Measurements from ENCODE around the gene SLC6A5. TPM values are rescaled to one million over a fixed set of nuclear protein-coding genes. Genes with fewer than 3 reads are reported as not detected.

Gene SLC6A5
- total and polyA plus RNA-seq, 10 of the 15 experiments (the other 5 are each of a cell fraction or from before 2014, with no cell fraction given), result 0.01 TPM; not detected in 9

DNA sequence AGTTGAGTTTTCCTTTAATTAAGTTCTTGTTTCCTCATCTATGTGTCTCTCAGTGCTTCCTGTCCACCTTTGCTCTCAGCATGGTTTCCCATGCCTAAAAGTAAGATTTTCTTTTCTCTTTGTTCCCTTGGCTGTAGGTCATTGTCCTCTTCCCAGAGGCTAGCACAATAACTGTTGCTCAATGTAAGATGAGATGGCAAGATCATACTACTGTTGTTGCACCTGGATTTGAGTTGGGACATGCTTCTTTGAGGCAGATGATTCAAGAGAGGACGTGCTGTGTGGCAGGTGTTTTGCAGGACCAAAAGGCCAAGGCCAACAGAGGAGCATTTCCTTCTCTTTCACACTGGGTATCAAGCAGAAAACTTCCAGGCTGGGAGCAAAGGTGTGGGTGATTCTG is 58.7 kb downstream of the SLC6A5 start (continued):
- TF ChIP-seq, protein P1, sequence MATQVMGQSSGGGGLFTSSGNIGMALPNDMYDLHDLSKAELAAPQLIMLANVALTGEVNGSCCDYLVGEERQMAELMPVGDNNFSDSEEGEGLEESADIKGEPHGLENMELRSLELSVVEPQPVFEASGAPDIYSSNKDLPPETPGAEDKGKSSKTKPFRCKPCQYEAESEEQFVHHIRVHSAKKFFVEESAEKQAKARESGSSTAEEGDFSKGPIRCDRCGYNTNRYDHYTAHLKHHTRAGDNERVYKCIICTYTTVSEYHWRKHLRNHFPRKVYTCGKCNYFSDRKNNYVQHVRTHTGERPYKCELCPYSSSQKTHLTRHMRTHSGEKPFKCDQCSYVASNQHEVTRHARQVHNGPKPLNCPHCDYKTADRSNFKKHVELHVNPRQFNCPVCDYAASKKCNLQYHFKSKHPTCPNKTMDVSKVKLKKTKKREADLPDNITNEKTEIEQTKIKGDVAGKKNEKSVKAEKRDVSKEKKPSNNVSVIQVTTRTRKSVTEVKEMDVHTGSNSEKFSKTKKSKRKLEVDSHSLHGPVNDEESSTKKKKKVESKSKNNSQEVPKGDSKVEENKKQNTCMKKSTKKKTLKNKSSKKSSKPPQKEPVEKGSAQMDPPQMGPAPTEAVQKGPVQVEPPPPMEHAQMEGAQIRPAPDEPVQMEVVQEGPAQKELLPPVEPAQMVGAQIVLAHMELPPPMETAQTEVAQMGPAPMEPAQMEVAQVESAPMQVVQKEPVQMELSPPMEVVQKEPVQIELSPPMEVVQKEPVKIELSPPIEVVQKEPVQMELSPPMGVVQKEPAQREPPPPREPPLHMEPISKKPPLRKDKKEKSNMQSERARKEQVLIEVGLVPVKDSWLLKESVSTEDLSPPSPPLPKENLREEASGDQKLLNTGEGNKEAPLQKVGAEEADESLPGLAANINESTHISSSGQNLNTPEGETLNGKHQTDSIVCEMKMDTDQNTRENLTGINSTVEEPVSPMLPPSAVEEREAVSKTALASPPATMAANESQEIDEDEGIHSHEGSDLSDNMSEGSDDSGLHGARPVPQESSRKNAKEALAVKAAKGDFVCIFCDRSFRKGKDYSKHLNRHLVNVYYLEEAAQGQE (IDR thresholded peaks at IDR 0.05; ENCODE audit: low read depth, low read length), result no peak
- TF ChIP-seq SRF (IDR thresholded peaks at IDR 0.05; ENCODE audit: low read depth in 2 of 2, low read length in 2 of 2), result no peak

DNA sequence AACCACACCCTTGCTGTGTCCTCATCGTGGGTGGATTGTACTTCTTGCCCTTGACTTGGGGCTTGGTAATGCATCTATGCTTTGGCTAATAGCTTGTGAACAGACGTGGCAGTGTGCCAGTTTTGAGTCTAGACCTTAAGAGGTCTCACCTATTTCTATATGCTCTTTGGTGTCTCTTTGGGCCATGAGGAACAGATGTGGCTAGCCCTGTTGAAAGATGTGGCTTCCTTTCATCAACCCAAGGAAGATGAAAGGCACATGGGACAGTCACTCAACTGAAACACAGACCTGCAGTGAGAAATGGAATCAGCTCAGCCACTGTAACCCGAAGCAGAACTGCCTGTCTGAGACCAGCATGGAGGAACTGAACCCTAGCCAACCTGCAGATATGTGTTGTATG is 62.0 kb downstream of the SLC6A5 start:
- POLR2A ChIA-PET, result no interaction called here

More for the DNA sequence above, 62.0 kb downstream of the SLC6A5 start:
- intact Hi-C loops (cut with micrococcal nuclease; ENCODE audit: unreplicated experiment), result no loop called here
- no peak overlapping the region for H3K27ac ChIP-seq (ENCODE audit: control insufficient read depth, insufficient read depth)
- BruUV-seq (replicated peaks), result no TSS peak
- H4K20me1 ChIP-seq (ENCODE audit: control insufficient read depth, insufficient read depth), result no peaks in the 10 kb centered on the region
- no peaks in the 10 kb centered on the region for H3K79me2 ChIP-seq (ENCODE audit: control insufficient read depth, insufficient read depth, low read length)
- SMC1A ChIA-PET (ENCODE audit: uncharacterized antibody, unreplicated experiment), result no interaction called here
- H2AFZ ChIP-seq (ENCODE audit: control insufficient read depth, low read depth, low read length), result no peak overlapping the region
- 4% methylated on average over 3 of the region's 3 CpGs for WGBS (ENCODE audit: insufficient coverage, insufficient replicate concordance, low lambda C conversion rate, missing lambda C conversion rate)
- DNase-seq (ENCODE audit: low read depth, low spot score), result no peak
- no peak for FAIRE-seq
- no peaks in the 10 kb centered on the region for H3K36me3 ChIP-seq (ENCODE audit: control insufficient read depth in 2 of 2, insufficient read depth in 2 of 2, low read length in 1 of 2)
- no peak overlapping the region for H3K4me2 ChIP-seq (ENCODE audit: control insufficient read depth, insufficient read depth)
- no peaks in the 10 kb centered on the region for H3K4me1 ChIP-seq (ENCODE audit: control insufficient read depth, insufficient read depth, low read length)
- in situ Hi-C loops (cut with MboI), result no loop called here
- no peak for ATAC-seq
- CTCF ChIA-PET, result interaction anchor here (1.3 kb wide), 2 partner anchors 11 to 13 kb away, joined by 3 to 4 read pairs; no protein-coding TSS in a partner anchor
- no peak overlapping the region for H3K9ac ChIP-seq (ENCODE audit: control insufficient read depth, insufficient read depth, low read length)
- H3K4me3 ChIP-seq, result no peak overlapping the region
- H3K27me3 ChIP-seq (replicated peaks in 1 of 2; ENCODE audit: control insufficient read depth in 2 of 2, insufficient read depth in 2 of 2, low read length in 1 of 2), result no peaks in the 10 kb centered on the region
- no peaks in the 10 kb centered on the region for H3K9me3 ChIP-seq (replicated peaks; ENCODE audit: control insufficient read depth, insufficient read depth, low read length)
- RAD21 ChIA-PET (ENCODE audit: unreplicated experiment), result no interaction called here
- TF ChIP-seq ZZZ3 (IDR thresholded peaks at IDR 0.05; ENCODE audit: control insufficient read depth, insufficient read length, low read depth), result no peak
- TF ChIP-seq CBX3 (IDR thresholded peaks at IDR 0.05; ENCODE audit: borderline replicate concordance, low read depth), result no peak
- TF ChIP-seq TCF3 (IDR thresholded peaks at IDR 0.05; ENCODE audit: borderline replicate concordance, insufficient read depth, low read depth, low read length), result no peak
- no peak for TF ChIP-seq IRF4 (IDR thresholded peaks at IDR 0.05; ENCODE audit: low read depth, low read length)
- no peak for TF ChIP-seq POU2F2 (IDR thresholded peaks at IDR 0.05; ENCODE audit: borderline replicate concordance, low read depth, low read length)
- no peak for TF ChIP-seq BCL11A (IDR thresholded peaks at IDR 0.05; ENCODE audit: low read depth, low read length)

All from GM12878 (cell line).